HG03039 (cell line): Measurements from ENCODE around the gene SAMD1.
"Not testable (repeated sequence)": the region's sequence is repeated elsewhere in the genome, so short reads cannot be mapped to it uniquely, and the experiment has no call there.

ENCODE experiments used
- ATAC-seq: cut with Tn5 transposase; IDR thresholded peaks from one replicate; pipeline ENCODE4 v1.9.1; 2021; ENCODE audit warnings: mild to moderate bottlenecking, moderate library complexity; ENCODE audit not compliant: unreplicated experiment

SAMD1 gene

DNA sequence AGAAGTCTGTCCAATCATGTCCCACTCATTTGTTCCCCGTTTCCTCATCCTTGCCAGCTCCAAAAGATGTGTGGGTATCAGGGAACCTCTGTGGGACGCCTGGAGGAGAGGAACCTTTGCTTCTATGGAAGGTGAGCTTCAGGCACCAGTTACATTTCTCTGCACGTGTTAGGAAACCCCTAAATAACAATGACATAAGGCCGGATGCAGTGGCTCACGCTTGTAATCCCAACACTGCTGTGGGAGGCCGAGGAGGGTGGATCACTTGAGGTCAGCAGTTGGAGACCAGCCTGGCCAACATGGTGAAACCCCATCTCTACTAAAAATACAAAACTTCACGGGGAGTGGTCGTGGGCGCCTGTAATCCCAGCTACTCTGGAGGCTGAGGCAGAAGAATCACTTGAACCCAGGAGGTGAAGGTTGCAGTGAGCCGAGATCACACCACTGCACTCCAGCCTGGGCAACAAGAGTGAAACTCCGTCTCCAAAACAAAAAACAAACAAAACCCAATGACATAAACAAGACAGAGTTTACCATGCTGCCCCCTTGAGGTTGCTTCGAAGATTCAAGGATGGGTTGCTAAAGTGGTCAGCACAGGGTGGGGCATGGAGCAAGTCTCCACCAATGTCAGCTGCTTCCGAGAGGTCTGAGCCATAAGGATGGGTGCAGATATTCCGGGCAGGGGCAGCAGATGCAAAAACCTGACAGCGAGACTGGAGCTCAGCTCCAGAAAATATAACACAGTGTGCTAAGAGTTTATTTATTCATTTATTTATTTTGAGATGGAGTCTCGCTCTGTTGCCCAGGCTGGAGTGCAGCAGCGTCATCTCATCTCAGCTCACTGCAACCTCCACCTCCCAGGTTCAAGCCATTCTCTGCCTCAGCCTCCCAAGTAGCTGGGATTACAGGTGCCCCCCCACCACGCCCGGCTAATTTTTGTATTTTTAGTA, 47.6 kb downstream of the SAMD1 start:
- ATAC-seq: not testable (repeated sequence)

DNA sequence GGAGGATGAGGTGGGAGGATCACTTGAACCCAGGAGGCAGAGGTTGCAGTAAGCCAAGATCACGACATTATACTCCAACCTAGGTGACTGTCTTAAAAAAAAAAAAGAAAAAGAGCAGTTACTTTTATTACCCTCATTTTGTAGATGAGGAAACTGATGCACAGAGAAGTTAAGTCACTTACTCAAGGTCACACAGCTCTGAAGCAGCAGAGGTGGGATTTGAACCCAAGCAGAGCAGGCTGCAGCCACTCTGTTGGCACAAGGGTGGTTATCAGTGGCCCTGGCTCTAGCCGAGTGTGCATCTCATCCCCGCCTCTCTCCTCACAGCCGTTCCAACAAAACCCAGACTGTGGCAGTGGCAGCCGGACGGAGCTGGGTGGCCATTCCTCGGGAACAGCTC, 51.4 kb downstream of the SAMD1 start:
- ATAC-seq: no peak
